ENCODE measurements around the gene INTS3.

Gene INTS3

GRCh38 chr1:153752072-153752471, 24.2 kb downstream of the INTS3 start:
- TF ChIP-seq TCF12 (IDR thresholded peaks at IDR 0.05; ENCODE audit: low read depth) (no peak), FOXM1 (IDR thresholded peaks at IDR 0.05; ENCODE audit: borderline replicate concordance, low read depth) (no peak), CEBPB (IDR thresholded peaks at IDR 0.05) (no peak), CREB1 (IDR thresholded peaks at IDR 0.05; ENCODE audit: low read depth) (no peak), EGR1 (IDR thresholded peaks at IDR 0.05) (no peak), YY1 (IDR thresholded peaks at IDR 0.05; ENCODE audit: low read depth) (no peak), MAX (IDR thresholded peaks at IDR 0.05) (no peak)

DNA sequence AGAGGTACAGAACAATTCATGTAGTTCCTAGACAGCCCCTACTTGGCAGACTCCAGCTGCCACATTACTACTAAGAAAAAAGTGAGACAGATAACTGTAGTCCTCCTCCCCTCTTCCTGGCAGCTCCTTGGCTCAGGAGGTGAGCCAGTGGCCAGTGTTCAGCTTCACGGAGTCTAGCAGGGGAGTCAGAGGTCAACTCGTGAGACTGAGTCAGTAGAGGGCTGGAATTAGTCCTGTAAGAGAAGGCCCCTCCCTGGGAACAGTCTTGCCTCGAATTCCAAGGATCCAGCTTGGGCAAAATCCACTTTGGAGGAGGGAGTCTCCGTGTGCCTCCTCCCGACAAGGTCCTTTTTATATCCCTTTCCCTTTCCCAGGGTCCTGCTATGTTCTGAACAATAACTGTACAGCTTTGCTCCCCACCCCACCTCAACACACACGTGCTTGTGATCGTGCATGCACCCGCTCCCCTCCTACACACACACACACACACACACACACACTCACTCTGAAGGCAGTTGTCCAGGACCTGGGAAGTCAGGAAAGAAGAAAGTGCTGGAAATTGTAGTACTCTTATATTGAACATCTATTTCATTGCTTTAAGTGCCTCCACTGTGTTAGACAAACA, 24.8 kb downstream of the INTS3 start:
- TF ChIP-seq EGR1 (IDR thresholded peaks at IDR 0.05) (no peak), TCF12 (IDR thresholded peaks at IDR 0.05; ENCODE audit: low read depth) (no peak), NFIC (IDR thresholded peaks at IDR 0.05) (no peak), FOXM1 (IDR thresholded peaks at IDR 0.05; ENCODE audit: borderline replicate concordance, low read depth) (no peak)
- TF ChIP-seq, protein P1, sequence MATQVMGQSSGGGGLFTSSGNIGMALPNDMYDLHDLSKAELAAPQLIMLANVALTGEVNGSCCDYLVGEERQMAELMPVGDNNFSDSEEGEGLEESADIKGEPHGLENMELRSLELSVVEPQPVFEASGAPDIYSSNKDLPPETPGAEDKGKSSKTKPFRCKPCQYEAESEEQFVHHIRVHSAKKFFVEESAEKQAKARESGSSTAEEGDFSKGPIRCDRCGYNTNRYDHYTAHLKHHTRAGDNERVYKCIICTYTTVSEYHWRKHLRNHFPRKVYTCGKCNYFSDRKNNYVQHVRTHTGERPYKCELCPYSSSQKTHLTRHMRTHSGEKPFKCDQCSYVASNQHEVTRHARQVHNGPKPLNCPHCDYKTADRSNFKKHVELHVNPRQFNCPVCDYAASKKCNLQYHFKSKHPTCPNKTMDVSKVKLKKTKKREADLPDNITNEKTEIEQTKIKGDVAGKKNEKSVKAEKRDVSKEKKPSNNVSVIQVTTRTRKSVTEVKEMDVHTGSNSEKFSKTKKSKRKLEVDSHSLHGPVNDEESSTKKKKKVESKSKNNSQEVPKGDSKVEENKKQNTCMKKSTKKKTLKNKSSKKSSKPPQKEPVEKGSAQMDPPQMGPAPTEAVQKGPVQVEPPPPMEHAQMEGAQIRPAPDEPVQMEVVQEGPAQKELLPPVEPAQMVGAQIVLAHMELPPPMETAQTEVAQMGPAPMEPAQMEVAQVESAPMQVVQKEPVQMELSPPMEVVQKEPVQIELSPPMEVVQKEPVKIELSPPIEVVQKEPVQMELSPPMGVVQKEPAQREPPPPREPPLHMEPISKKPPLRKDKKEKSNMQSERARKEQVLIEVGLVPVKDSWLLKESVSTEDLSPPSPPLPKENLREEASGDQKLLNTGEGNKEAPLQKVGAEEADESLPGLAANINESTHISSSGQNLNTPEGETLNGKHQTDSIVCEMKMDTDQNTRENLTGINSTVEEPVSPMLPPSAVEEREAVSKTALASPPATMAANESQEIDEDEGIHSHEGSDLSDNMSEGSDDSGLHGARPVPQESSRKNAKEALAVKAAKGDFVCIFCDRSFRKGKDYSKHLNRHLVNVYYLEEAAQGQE (IDR thresholded peaks at IDR 0.05; ENCODE audit: low read depth), result no peak

DNA sequence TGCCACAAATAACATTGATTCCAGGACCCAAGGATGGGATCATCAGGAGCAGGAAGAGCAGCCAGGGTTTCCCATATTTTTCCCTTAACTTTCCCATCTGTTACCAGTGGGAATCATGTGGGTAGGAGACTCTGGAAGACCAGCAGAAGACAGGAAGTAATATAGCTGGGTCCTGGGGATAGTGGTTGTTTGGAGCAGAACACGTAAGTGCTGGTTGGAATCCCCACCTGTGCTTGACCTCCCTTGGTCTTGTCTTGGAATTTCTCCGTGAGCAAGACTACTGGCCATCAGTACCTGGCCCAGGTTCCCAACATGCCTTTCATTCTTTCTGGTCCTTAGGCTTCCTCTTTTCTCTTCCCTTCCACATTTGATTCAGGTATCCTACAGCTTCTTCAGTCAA, 26.4 kb downstream of the INTS3 start:
- TF ChIP-seq CREB1 (IDR thresholded peaks at IDR 0.05; ENCODE audit: low read depth), result no peak
- TF ChIP-seq FOXM1 (IDR thresholded peaks at IDR 0.05; ENCODE audit: borderline replicate concordance, low read depth), result no peak
- no peak for TF ChIP-seq YY1 (IDR thresholded peaks at IDR 0.05; ENCODE audit: low read depth)
- TF ChIP-seq TAF1 (IDR thresholded peaks at IDR 0.05; ENCODE audit: low read depth), result no peak
- no peak for TF ChIP-seq CEBPB (IDR thresholded peaks at IDR 0.05)
- TF ChIP-seq TEAD4 (IDR thresholded peaks at IDR 0.05), result no peak
- TF ChIP-seq EP300 (IDR thresholded peaks at IDR 0.05; ENCODE audit: borderline replicate concordance), result no peak
- no peak for TF ChIP-seq NFIC (IDR thresholded peaks at IDR 0.05)
- TF ChIP-seq ZBTB7A (IDR thresholded peaks at IDR 0.05; ENCODE audit: low read depth), result no peak
- TF ChIP-seq MAX (IDR thresholded peaks at IDR 0.05), result no peak
- TF ChIP-seq RAD21 (IDR thresholded peaks at IDR 0.05; ENCODE audit: low read depth), result no peak

- no peak for TF ChIP-seq CEBPB (IDR thresholded peaks at IDR 0.05)
Observed at GRCh38 chr1:153760440-153760839, 32.6 kb downstream of the INTS3 start.

- TF ChIP-seq YY1 (IDR thresholded peaks at IDR 0.05; ENCODE audit: low read depth), result no peak
- no peak for TF ChIP-seq CREB1 (IDR thresholded peaks at IDR 0.05; ENCODE audit: low read depth)
- no peak for TF ChIP-seq USF1 (IDR thresholded peaks at IDR 0.05)
- TF ChIP-seq EP300 (IDR thresholded peaks at IDR 0.05; ENCODE audit: borderline replicate concordance), result no peak
- no peak for TF ChIP-seq NFIC (IDR thresholded peaks at IDR 0.05)
- TF ChIP-seq TEAD4 (IDR thresholded peaks at IDR 0.05), result no peak
- TF ChIP-seq TCF12 (IDR thresholded peaks at IDR 0.05; ENCODE audit: low read depth), result no peak
- no peak for TF ChIP-seq TAF1 (IDR thresholded peaks at IDR 0.05; ENCODE audit: low read depth)
- TF ChIP-seq MAX (IDR thresholded peaks at IDR 0.05), result no peak
- no peak for TF ChIP-seq RAD21 (IDR thresholded peaks at IDR 0.05; ENCODE audit: low read depth)
Observed at GRCh38 chr1:153763365-153764225, 35.7 kb downstream of the INTS3 start.

- TF ChIP-seq USF1 (IDR thresholded peaks at IDR 0.05), result no peak
Observed at GRCh38 chr1:153764310-153764709, 36.5 kb downstream of the INTS3 start.

DNA sequence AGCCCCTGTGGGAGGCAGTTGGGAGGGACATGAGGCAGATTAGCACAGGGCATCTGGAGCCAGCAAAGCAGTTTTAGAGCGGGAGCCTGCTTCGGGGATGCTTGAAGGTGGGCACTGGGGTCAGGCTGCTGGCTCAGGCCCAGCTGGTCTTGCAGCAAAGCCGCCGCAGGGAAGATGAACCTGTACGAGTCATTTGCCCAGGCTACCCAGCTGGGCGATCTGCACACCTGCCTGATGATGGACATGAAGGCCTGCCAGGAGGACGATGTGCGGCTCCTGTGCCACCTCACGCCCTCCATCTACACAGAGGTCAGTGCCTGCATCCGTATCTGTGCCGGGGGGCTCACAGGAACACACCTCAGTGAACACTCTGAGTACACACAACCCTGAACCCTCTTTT, 39.7 kb downstream of the INTS3 start:
- no peak for TF ChIP-seq FOXM1 (IDR thresholded peaks at IDR 0.05; ENCODE audit: borderline replicate concordance, low read depth)
- TF ChIP-seq TCF12 (IDR thresholded peaks at IDR 0.05; ENCODE audit: low read depth), result no peak
- TF ChIP-seq MAX (IDR thresholded peaks at IDR 0.05), result no peak
- TF ChIP-seq TEAD4 (IDR thresholded peaks at IDR 0.05), result no peak
- no peak for TF ChIP-seq YY1 (IDR thresholded peaks at IDR 0.05; ENCODE audit: low read depth)
- no peak for TF ChIP-seq EGR1 (IDR thresholded peaks at IDR 0.05)
- TF ChIP-seq TAF1 (IDR thresholded peaks at IDR 0.05; ENCODE audit: low read depth), result no peak
- TF ChIP-seq, protein P1 (IDR thresholded peaks at IDR 0.05; ENCODE audit: low read depth), result no peak
- no peak for TF ChIP-seq ZBTB7A (IDR thresholded peaks at IDR 0.05; ENCODE audit: low read depth)
- TF ChIP-seq CREB1 (IDR thresholded peaks at IDR 0.05; ENCODE audit: low read depth), result no peak
- TF ChIP-seq RAD21 (IDR thresholded peaks at IDR 0.05; ENCODE audit: low read depth), result no peak
- TF ChIP-seq CEBPB (IDR thresholded peaks at IDR 0.05), result no peak
- TF ChIP-seq EP300 (IDR thresholded peaks at IDR 0.05; ENCODE audit: borderline replicate concordance), result no peak
- TF ChIP-seq USF1 (IDR thresholded peaks at IDR 0.05), result no peak
- no peak for TF ChIP-seq NFIC (IDR thresholded peaks at IDR 0.05)
